NAMALWA (cell line): ENCODE data around the gene STK10.
"Not testable (repeated sequence)": the region's sequence is repeated elsewhere in the genome, so short reads cannot be mapped to it uniquely, and the experiment has no call there.

ENCODE experiments used
- DNase-seq: peaks from one replicate; pipeline ENCODE4 v3.0.0-alpha.2; 2015; ENCODE audit warnings: low spot score

The STK10 gene

GRCh38 chr5:172188033-172188892 lies at the start of gene STK10:
Gene STK10 (minus strand): TSS chr5:172188224. CDS start chr5:172188042, 182 bp downstream.
- peak; percentile 93 for DNase-seq

- no peak for DNase-seq
Measured at GRCh38 chr5:172235827-172236736, 48.1 kb upstream of the STK10 start.

GRCh38 chr5:172235132-172235780 lies 47.2 kb upstream of the STK10 start:
- DNase-seq = no peak

- no peak for DNase-seq
Measured at GRCh38 chr5:172234031-172234430, 46.0 kb upstream of the STK10 start.

- no peak for DNase-seq
Measured at GRCh38 chr5:172229904-172230303, 41.9 kb upstream of the STK10 start.

- no peak for DNase-seq
Measured at GRCh38 chr5:172224996-172225395, 37.0 kb upstream of the STK10 start.

- DNase-seq = no peak
Measured at GRCh38 chr5:172223901-172224873, 36.2 kb upstream of the STK10 start.

- no peak for DNase-seq
Measured at GRCh38 chr5:172219296-172219695, 31.3 kb upstream of the STK10 start.

GRCh38 chr5:172216345-172216744 lies 28.3 kb upstream of the STK10 start:
- no peak for DNase-seq

- DNase-seq = no peak
Measured at GRCh38 chr5:172213126-172213525, 25.1 kb upstream of the STK10 start.

- no peak for DNase-seq
Measured at GRCh38 chr5:172211676-172212075, 23.7 kb upstream of the STK10 start.

GRCh38 chr5:172209714-172210113 lies 21.7 kb upstream of the STK10 start:
- DNase-seq = no peak

GRCh38 chr5:172207511-172207910 lies 19.5 kb upstream of the STK10 start:
- DNase-seq = no peak

GRCh38 chr5:172205984-172206383 lies 18.0 kb upstream of the STK10 start:
- DNase-seq = not testable (repeated sequence)

GRCh38 chr5:172200476-172200875 lies 12.5 kb upstream of the STK10 start:
- DNase-seq = no peak

GRCh38 chr5:172199446-172199845 lies 11.4 kb upstream of the STK10 start:
- DNase-seq = no peak

- not testable (repeated sequence) for DNase-seq
Measured at GRCh38 chr5:172197775-172198174, 9.8 kb upstream of the STK10 start.

- DNase-seq = no peak
Measured at GRCh38 chr5:172194985-172195774, 7.2 kb upstream of the STK10 start.

- DNase-seq = no peak
Measured at GRCh38 chr5:172193872-172194271, 5.8 kb upstream of the STK10 start, which contains the start of gene EFCAB9. Gene EFCAB9 (plus strand): TSS chr5:172194172. CDS start chr5:172194173, 1 bp downstream.

- DNase-seq = no peak
Measured at GRCh38 chr5:172189693-172190296, 1.8 kb upstream of the STK10 start.
